NCI-H146 (cell line): Measurements from ENCODE around the gene ITIH4.
A peak's percentile ranks its signal among the peaks of the same experiment; 100 is the strongest.

ENCODE experiments used
- DNase-seq: peaks from one replicate; lab custom pipeline; 2025; lab: John Stamatoyannopoulos, UW

ITIH4 gene

GRCh38 chr3:52848617-52849016 lies 18.1 kb upstream of the ITIH4 start:
- DNase-seq, result no peak

DNA sequence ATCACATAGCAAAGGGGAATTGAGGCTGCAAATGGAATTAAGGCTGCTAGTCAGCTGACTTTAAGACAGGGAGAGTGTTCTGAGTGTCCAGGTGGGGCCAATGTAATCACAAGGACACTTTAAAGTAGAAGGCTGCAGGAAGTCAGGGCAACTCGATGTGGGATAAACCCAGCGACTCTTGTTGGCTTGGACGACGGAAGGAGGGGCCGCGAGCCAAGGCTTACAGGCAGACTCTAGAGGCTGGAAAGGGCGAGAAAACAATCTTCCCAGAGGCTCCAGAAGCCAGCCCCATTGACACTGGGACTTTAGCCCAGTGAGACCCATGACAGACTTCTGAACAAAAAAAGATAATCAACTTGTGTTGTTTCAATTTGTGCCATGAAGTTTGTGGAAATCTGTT lies 17.3 kb upstream of the ITIH4 start:
- DNase-seq, result no peak

- no peak for DNase-seq
Measured at GRCh38 chr3:52847241-52847640, 16.8 kb upstream of the ITIH4 start.

DNA sequence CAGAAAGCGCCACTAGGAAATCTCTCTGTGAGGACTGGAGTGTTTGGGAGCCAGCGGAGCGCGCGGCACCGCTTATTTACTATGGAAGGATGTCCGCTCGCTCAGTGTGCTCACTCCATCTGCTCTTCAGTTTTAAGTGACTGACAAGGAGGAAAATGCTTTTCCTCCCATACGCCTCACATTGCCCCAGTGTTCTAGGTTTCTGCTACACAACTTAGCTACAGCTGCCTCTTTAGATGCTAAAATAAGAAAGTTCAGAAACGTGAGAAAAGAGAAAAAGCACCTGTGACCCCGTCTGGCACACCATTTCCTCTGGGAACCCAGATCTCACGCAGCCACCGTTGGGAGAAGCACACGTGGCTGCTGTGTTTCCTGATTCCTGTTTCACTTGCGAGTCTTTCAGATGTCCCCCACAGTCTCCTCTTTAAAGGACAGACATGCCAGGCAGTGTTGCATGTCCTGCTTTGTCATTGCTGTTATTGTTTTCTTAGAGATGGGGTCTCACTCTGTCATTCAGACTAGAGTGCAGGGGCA lies 16.0 kb upstream of the ITIH4 start:
- no peak for DNase-seq

GRCh38 chr3:52845691-52846431 lies 15.4 kb upstream of the ITIH4 start:
- DNase-seq, result no peak

GRCh38 chr3:52845157-52845556 lies 14.7 kb upstream of the ITIH4 start:
- peak; percentile 4 for DNase-seq

DNA sequence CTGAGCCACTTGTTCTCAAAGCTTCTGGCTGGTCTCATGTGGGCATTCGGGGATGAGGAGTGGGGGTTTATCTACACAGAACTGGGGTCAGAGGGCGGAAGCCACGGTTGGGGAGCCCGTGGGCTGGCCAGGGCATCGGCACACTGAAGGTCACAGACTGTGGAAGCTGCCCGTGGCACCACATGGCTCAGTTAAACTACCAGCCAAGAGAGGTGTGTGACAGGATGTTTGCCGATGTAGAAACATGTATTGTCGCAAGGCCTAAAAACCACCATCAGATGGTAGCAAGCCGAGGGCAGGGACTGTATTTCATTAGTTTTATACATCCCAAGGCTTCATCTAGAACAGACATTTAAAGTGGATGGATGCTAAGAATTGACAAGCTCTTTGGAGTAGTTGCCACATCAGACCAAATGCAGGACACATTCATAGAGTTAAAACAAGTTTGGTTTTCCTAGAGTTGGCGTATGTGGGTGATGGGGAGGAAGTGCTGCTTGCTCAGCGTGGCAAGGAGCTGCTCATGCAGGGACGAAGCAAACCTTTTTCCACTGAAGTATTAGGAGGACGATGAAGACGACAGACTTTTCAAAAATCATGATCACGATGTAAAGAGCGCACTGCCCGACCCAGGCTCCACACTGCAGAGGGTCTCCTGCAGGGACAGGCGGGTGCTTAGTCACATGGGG lies 14.0 kb upstream of the ITIH4 start:
- no peak for DNase-seq

DNA sequence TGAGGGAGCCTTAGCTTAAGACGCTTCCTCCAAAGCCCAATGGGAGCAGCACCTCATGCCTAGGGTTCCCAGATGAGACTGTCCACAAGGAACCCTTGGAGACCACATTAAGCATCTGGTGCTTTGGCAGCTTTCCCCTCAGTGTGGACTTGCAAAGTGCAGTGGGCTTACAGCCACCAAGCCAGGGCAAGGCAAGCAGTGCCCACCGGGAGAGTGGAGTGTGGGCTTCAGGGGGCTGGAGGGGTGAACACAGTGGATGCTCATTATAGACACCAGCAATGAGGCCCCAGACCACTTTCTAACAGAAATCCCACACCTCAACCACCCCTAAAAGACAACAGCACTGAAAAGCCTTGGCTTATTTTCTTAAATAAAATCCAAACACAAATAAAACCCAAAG lies 13.4 kb upstream of the ITIH4 start:
- no peak for DNase-seq

GRCh38 chr3:52843108-52843865 lies 12.8 kb upstream of the ITIH4 start:
- DNase-seq, result no peak

GRCh38 chr3:52842424-52842823 lies 12.0 kb upstream of the ITIH4 start:
- no peak for DNase-seq

DNA sequence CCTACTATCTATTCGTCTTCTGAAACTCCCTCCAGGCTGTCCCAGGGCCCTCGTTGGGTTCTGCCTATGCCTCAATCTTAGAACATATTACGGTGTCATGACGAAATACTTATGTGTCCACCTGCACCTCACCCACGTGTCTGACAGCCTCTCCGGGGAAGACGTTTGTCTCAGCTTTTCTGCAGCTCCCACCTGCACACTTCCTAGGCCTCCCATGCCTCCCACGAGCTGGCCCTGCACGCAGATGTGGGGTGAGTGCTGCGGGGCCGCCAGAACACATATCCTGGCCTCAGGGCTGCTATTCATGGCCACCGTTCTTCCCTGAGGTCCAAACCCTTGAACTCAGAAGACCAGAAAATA lies 11.5 kb upstream of the ITIH4 start:
- no peak for DNase-seq

DNA sequence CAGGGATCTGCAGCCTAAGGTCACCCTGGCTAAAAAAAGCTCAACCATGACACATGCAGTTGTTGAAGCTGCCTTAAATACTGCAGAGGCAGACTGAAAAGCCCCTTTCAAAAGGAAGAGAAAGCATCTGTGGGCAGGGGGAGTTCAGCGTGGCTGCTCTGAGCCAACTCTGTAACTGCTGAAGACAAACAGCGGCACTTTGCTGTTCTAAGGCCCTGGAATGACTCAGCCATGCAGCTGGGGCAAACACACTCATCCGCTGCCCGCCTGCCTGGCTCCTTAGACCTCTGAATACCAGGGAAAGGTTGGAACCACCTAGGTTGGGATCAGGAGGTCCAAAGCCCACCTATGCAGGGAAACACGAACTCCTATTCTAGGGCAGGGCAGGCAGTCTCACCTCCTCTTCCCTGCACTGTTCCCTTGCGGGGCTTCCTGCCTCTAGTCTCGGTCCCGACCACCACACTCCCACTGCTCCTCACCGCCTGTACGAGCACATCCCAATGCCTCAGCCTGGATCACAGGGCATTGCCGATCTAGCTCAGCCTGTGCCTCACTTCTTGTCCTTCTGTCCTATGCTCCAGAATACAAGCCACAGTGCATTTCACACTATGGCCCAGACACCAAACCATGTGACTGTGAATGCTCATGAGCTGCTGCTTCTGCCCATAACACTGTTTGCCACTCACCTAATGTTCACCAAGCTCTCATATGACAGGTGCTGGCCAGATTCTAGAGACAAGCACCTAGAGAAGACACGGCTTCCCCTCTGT lies 10.9 kb upstream of the ITIH4 start:
- DNase-seq, result no peak

- no peak for DNase-seq
Measured at GRCh38 chr3:52839892-52840545, 9.5 kb upstream of the ITIH4 start.

GRCh38 chr3:52839268-52839575 lies 8.8 kb upstream of the ITIH4 start:
- no peak for DNase-seq

DNA sequence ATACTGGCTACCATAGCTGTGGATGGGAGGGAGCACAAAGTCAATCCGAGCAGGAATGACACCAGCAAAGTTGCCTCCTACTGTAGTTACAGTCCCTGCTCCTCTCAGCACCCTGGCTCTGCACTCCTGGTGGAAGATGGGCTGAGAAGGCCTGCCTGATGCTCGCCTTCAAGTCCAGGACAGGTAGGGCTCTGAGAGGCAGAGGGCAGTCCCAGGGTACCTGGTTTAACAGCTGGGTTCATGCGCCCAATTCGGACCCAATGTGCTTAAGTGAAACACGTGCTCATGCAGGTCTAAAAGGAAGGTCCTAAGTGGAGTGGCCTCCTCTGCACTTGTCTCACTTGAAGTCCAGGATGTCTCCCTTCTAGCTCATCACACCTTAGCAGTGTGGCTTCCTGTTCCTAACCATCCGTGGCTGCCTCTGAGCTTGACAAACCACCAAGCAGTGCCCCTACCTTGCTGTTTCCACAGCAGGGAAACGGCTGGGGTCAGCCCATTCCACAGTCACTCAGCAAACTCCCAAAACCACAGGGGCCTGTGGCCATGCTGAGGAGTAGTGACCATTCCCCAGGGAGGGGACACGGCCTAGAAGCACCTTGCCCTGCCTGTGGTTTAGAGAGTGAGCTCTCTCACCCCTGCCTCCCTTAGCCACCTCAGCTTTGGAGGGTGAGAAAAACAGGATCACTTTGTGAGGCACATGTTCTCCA lies 8.2 kb upstream of the ITIH4 start:
- DNase-seq, result no peak

GRCh38 chr3:52836986-52837385 lies 6.5 kb upstream of the ITIH4 start:
- no peak for DNase-seq

DNA sequence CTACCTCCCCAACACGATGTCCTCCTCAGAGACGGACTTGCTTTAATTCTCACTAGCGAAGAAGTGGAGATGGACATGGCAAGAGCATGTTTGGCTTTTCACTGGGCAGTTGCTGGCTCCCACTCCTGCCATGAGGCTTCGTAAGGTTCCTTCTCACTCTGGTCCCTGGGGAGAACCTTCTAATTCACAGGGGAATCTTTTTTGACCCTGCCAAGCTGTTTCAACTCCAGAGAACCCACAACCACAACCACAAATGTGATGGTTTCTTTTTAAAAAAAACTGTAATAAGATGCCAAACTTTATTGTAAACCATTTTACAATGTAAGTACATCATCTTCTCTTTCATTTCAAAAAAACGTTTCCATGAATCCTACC lies 6.0 kb upstream of the ITIH4 start:
- DNase-seq, result no peak

- no peak for DNase-seq
Measured at GRCh38 chr3:52835766-52836470, 5.4 kb upstream of the ITIH4 start.

DNA sequence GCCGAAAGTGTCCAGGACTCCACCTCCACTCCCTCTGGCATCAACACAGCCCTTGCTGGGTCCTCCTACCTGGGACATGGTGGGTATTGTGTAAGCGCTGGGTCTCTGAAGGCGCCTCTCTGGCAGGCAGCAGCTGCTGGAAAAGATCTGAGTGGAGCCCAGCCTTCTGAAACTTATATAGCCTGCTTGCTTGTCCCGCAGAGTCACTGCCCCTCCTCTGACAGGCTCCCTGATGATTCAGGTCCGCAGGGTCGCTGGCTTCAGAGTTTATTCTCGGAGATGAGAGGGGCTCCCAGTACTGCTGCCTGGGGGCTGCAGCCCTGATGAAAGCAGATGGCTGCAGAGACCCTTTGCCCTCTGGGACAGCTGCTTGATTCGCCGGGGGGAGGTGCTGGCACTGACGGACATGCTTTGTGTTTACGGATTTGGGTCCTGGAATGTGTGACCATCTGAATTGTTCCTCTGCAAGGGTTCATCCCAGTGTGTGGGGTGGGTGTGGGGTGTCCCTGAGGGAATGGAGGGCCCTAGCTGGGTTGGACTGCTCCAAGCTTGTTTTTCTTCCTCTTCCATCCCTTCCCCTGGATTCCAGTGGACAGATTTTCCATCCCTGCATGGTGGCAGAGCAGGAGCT lies 4.5 kb upstream of the ITIH4 start, which contains the start of gene MUSTN1:
MUSTN1 (minus strand) TSS at position 149 of the 631 bp plus-strand sequence; CDS start at position 78, 71 bp downstream.
- no peak for DNase-seq

DNA sequence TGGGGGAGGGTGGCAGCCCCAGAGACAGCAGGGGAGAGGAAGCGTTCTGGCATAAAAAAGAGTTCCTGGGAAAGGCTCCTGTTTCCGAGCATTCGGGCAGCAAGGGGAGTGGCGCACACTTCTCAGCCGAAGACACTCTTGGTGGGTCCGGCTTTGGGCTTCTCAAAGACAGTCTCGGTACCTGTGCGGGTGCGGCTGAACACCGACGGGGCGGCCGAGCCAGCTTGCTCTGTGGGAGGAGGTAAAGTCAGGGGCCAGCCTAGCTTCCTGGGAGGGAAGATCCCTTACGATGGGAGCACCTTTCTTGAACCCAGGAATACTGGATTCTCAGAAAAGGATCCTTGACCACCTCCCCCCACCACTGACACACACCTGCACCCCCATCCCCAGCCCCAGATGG lies 2.7 kb upstream of the ITIH4 start:
- no peak for DNase-seq
